Stimulated activated CD8-positive, alpha-beta memory T cell treated with anti-CD3 and anti-CD28 coated beads, Interleukin-15, amount 100 ng/mL, for 48 hours (primary cell): ENCODE measurements around the gene EFTUD2.
"Not testable (repeated sequence)": the region's sequence is repeated elsewhere in the genome, so short reads cannot be mapped to it uniquely, and the experiment has no call there.

ENCODE experiments used
- DNase-seq, 2 donors: peaks; one replicate each; pipeline ENCODE4 v3.0.0-alpha.2; 2020; ENCODE audit warnings: low read depth in 2 of 2

The EFTUD2 gene

GRCh38 chr17:44808656-44809388 lies 90.4 kb downstream of the EFTUD2 start:
- not testable (repeated sequence) for DNase-seq

GRCh38 chr17:44808156-44808555 lies 91.1 kb downstream of the EFTUD2 start:
- DNase-seq = no peak

- DNase-seq = no peak
Observed at GRCh38 chr17:44807817-44808155, 91.5 kb downstream of the EFTUD2 start.

GRCh38 chr17:44807093-44807816 lies 92.0 kb downstream of the EFTUD2 start:
- DNase-seq = no peak

- no peak for DNase-seq
Observed at GRCh38 chr17:44804302-44805089, 94.7 kb downstream of the EFTUD2 start.

GRCh38 chr17:44801880-44802279 lies 97.4 kb downstream of the EFTUD2 start:
- DNase-seq = no peak
